IPS-NIHi7 (cell line): ENCODE data around the gene TMEM120A.

Experiments
- DNase-seq: peaks from one replicate; pipeline ENCODE4 v3.0.0; 2012; ENCODE audit warnings: mixed read lengths; ENCODE audit errors: extremely low spot score

TMEM120A gene

GRCh38 chr7:75995052-75995471 lies 667 bp upstream of the TMEM120A start:
- DNase-seq: peak; percentile 36

DNA sequence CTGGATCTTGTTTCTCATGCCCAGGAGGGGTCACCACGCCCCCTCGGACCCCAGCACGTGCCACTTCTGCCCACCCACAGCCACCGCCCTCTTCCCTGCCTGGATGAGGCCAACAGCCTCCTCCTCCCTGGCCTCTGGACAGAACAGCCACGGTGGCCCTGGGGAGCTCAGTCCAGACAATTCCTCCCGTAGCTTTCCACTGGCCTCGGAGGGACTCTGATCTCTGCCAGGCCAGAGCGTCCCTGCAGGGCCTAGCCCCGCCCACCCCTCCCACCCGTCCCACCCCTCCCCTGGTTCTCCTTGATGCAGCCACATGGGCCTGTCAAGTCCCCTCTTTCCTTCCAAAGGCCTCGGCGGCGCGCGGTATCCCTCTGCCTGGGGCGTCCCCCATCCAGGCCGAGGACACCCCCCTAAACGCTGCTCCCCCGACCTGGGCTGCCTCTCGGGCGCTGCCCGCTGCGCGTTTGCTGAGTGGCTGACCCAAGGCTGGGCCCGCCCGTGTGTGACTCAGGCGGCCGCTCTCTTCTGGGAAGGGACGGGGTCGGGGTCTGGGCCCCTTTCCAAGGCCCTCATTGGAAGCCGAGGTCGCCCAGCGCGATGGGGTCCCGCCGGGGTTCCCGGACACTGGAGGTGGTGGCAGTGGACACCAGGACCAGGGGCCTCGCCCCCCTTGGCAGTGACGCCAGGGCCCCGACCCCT lies 557 bp downstream of the TMEM120A start:
- peak; percentile 91 for DNase-seq

DNA sequence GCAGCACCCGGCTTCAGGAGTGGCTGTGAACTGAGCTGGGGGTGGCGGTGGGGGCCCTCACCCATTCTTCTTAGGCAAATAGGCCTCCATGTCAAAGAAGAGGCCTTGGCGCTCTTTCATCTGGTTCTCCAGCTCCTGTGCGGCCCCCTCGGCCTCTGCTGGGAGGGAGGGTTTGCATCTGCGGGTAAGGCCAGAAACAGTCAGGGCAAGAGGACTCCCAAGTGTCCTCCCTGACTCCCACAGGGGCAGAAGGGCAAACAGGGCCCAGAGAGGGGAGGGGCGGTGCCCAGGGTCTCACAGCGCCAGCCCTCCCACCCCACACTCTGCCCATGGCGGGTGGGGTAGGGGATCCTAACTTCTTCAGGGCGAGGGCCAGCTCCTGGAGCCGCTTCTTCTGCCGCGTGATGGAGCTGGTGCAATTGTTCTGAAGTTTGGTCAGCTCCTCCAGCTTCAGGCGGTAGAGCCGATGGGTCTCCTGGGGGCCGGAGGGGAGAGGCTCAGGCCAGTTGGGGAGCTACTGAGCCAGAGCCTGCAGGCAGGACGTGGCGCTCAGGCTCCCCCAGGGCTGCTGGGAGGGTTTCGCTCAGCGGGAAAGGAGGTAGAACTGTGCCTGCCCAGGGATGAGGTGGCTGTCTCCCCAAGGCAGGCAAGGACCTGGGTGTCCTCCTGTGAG lies 2.2 kb downstream of the TMEM120A start:
- DNase-seq: no peak

- no peak for DNase-seq
These were observed 2.8 kb downstream of the TMEM120A start for GRCh38 chr7:75991531-75992082.

DNA sequence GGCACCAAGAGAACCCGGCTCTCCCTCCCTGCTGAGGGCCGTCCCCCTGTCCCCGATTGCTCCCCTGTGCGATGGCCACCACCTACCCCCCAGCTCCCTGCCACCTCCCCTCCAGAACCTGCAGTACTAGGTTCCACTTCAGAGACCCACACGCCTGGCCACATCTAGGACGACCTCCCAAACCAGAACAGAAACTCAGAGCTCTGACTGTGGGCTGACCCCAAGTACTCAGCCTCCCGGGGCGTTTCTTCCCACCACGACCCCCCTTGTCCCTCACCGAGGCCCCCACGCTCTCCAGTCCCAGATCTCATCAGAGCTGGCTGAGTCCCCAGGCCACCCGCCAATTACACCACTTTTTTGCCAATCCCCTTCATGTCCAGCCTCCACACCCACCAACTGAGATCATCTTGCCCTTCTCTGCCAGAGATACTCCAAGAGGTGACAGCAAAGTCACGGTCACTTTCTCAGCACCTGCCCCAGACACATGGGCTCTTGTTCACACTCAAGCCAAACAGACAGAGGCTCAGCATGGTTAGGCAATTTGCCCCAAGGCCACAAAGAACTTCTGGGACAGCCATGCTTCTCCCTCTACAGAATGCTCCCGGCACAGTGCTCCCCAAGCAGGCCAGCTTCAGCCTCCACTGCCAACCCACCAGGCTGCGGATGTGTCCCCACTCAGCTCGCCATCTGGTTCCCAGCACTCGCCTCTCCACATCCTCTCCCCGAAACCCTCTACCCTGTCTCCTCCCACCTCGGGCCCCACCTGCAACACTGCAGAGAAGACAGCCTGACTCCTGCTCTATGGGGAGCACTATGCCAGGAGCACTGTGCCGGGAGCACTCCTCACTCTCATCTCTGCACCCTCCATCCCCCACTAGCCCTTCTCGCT lies 4.7 kb downstream of the TMEM120A start:
- DNase-seq: no peak

DNA sequence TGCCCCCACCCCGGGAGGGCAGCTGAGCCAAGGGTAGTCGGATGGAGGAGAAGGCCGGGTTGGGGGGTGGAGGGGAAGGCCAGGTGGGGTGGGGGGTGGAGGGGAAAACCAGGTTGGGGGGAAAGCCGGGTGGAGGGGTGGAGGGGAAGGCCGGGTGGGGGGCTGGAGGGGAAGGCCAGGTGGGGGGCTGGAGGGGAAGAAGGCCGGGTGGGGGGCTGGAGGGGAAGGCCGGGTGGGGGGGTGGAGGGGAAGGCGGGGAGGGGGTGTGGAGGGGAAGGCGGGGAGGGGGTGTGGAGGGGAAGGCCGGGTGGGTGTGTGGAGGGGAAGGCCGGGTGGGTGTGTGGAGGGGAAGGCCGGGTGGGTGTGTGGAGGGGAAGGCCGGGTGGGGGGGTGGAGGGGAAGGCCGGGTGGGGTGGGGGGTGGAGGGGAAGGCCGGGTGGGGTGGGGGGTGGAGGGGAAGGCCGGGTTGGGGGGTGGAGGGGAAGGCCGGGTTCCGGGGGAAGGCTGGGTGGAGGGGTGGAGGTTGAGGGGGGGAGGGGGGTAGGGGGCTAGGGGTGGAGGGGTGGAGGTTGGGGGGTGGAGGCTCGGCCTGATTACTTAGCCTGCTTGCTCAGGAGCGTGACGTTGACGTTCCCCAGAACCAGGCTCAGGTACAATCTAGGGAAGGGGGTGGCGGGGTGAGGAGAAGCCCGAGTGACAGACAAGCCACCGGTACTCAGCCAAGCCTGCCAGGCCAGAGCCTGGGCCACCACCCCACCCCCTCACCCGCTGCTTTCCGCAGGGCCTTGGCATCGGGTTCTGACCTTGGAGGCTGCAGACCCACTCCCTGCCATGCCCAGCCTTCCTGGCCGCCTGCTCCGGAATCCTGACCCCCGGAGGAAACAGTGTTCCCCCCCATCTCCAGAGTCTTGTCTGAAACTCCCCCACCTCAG lies 5.6 kb downstream of the TMEM120A start:
- DNase-seq: no peak

GRCh38 chr7:75987805-75988567 lies 6.4 kb downstream of the TMEM120A start:
- DNase-seq: no peak

DNA sequence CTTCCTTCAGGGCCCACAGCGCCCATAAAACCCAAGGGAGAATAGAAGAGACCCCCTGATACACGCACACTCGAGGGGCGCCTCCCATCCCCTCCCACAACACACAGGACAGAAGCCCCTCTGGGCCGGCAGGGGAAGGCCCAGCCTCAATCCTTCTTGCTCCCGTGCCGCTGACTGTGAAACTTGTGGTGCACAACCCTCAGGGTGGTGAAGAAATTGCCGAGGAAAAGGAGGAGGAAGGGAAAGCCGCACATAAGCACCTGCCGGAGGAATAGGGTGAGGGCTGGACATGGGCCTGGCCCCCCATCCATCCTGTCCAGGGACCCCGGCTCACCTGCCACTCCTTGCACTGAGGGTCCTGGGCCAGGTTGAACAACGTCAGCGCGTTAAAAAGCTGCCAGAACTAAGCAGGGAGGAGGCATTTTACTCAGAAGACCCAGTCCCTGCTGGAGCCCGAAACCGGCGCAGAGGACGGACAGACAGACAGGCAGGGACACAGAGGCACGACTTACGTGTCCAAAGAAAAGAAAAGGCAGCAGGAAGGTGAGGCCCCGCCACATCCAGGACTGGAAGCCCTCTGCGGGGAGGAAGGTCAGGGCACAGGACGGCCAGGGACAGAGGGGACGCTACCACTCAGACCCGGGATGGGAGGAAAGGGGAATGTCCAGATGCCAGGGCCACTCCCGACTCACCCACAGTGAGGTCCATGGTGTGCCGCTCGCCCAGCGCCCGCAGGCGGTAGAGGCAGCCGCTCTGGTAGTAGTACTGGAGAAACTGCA lies 7.2 kb downstream of the TMEM120A start:
- DNase-seq: no peak

GRCh38 chr7:75986147-75986781 lies 8.1 kb downstream of the TMEM120A start:
- DNase-seq: no peak

DNA sequence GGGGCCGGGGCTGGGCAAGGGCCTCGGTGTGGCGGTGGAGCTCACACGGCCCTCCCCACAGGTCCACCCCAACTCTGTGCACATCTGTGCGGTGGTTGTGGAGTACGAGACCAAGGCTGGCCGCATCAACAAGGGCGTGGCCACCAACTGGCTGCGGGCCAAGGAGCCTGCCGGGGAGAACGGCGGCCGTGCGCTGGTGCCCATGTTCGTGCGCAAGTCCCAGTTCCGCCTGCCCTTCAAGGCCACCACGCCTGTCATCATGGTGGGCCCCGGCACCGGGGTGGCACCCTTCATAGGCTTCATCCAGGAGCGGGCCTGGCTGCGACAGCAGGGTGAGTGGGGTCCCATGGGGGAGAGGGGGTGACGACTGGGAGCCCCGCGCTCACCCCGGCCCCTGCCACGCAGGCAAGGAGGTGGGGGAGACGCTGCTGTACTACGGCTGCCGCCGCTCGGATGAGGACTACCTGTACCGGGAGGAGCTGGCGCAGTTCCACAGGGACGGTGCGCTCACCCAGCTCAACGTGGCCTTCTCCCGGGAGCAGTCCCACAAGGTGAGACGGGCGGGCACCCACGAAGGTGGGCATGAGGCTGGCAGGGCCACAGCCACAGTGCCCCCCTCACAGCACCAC lies 8.8 kb downstream of the TMEM120A start:
- no peak for DNase-seq

DNA sequence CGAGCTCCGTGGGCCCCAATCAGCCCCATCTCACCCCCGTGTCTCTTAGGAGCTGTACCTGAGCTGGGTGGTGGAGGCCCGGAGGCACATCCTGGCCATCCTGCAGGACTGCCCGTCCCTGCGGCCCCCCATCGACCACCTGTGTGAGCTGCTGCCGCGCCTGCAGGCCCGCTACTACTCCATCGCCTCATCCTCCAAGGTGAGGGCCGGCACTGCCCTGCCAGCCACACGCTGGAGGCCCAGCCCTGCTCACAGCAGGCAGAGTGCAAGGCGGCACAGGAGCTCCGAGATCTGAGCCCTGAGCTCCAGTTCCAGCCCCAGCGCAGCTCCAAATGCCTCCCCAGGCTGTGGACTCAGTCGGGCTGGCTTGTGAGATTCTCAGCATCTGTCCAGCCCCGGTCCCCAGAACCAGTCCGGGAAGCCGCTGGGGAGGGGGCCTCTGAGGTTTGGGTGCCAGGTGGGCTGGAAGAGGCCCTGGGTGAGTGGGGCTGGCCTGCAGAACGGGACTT lies 9.3 kb downstream of the TMEM120A start:
- DNase-seq: no peak

GRCh38 chr7:75984130-75985008 lies 10.0 kb downstream of the TMEM120A start:
- no peak for DNase-seq

GRCh38 chr7:75983471-75984129 lies 10.8 kb downstream of the TMEM120A start:
- no peak for DNase-seq

GRCh38 chr7:75982306-75983064 lies 11.9 kb downstream of the TMEM120A start:
- no peak for DNase-seq

DNA sequence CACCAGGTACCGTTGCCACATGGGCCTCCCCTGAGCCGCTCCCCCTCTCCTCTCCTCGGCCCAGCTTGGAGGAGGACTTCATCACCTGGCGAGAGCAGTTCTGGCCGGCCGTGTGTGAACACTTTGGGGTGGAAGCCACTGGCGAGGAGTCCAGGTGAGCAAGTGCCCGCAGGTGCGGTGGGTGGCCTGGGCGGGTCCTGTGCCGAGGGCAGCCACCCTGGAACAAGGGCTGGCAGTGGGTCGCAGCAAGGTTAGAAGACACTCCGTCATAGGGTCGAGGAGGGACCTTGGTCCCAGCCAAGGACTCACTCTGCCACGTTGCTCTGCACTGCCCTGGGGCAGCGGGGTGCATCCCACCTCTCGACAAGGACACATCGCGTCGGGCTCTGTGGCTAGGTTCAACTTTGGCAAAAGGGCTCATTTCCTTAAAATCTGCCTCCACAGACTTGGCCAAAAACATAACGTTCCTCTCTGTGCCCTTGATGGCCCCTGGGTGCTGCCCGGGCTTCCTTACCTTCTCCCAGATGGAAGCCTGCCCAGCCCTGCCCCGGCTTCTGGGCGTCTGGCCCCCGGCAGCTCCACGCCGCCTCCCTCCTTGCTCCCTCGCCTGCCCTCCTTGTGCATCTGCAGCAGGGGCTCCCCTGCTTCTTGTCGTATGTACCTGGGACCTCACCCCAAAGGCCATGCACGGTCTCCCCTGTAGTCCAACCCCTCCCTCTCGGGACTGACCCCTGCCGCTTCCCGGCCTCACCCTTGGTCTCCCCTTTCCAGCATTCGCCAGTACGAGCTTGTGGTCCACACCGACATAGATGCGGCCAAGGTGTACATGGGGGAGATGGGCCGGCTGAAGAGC lies 12.7 kb downstream of the TMEM120A start:
- DNase-seq: no peak
